ENCODE measurements around the gene BCORL1.

- TF ChIP-seq CTCF (IDR thresholded peaks at IDR 0.05), result no peak
- no peak for TF ChIP-seq EZH2 (IDR thresholded peaks at IDR 0.05; ENCODE audit: borderline replicate concordance, insufficient read depth, low read depth, low read length, poor library complexity, severe bottlenecking)
These were observed 74.8 kb downstream of the BCORL1 start for GRCh38 chrX:130057209-130057608.

All from B cell (primary cell).